OCI-LY7 (cell line): ENCODE measurements around the gene SCAMP2. TPM values are rescaled to one million over a fixed set of nuclear protein-coding genes. Genes with fewer than 3 reads are reported as not detected.

Experiments used
- BruUV-seq: library from RNA; stranded (reverse); fragments of 400-500 nt; replicated peaks from 2 replicates; lab custom pipeline; 2021; lab: Mats Ljungman, UMichigan
- CTCF ChIA-PET: fragments of 300-600 bp; sonication (Branson Sonifier 250); formaldehyde crosslinking; loops from one replicate; lab custom pipeline; 2022; ENCODE audit warnings: antibody characterized with exemption; ENCODE audit not compliant: unreplicated experiment; lab: Charles Lee
- POLR2A ChIA-PET: fragments of 300-600 bp; sonication (Branson Sonifier 250); formaldehyde crosslinking; loops from one replicate; lab custom pipeline; 2022; ENCODE audit warnings: antibody characterized with exemption; lab: Charles Lee
- DNase-seq: peaks from one replicate; pipeline ENCODE4 v3.0.0-alpha.2; 2015; ENCODE audit warnings: low spot score
- H2AFZ ChIP-seq: fragments of 200-600 bp; sonication (generic), shearing (Covaris generic); 2 replicates; pipeline ENCODE4 v1.6.1; 2014; ENCODE audit warnings: mild to moderate bottlenecking, antibody characterized with exemption, low read length, moderate library complexity
- H3K27ac ChIP-seq: fragments of 200-600 bp; sonication (generic); 2 replicates; pipeline ENCODE4 v1.5.1; 2014; ENCODE audit warnings: mixed run types, low read depth, mild to moderate bottlenecking, moderate library complexity, low read length, inconsistent platforms; ENCODE audit not compliant: poor library complexity, severe bottlenecking
- H3K36me3 ChIP-seq: fragments of 200-600 bp; sonication (generic); 2 replicates; pipeline ENCODE4 v1.6.1; 2014; ENCODE audit warnings: mild to moderate bottlenecking, antibody characterized with exemption, low read length, moderate library complexity, mixed read lengths; ENCODE audit not compliant: insufficient read depth
- H3K4me1 ChIP-seq: fragments of 200-600 bp; sonication (generic); 2 replicates; pipeline ENCODE4 v1.5.1; 2014; ENCODE audit warnings: mild to moderate bottlenecking, low read length; ENCODE audit not compliant: insufficient read depth, poor library complexity, severe bottlenecking
- H3K4me2 ChIP-seq: fragments of 200-600 bp; sonication (generic); 2 replicates; pipeline ENCODE4 v1.6.1; 2014; ENCODE audit warnings: mild to moderate bottlenecking, low read length
- H3K4me3 ChIP-seq: fragments of 200-600 bp; sonication (generic); 2 replicates; pipeline ENCODE4 v1.5.1; 2014; ENCODE audit warnings: mild to moderate bottlenecking, low read depth, low read length; ENCODE audit not compliant: poor library complexity, severe bottlenecking
- H3K79me2 ChIP-seq: fragments of 200-600 bp; sonication (generic); 2 replicates; pipeline ENCODE4 v1.6.1; 2016; ENCODE audit warnings: low read depth, mild to moderate bottlenecking, low read length, moderate library complexity, mixed read lengths; ENCODE audit not compliant: insufficient read depth
- H3K9me2 ChIP-seq: fragments of 200-600 bp; sonication (generic); 2 replicates; pipeline ENCODE4 v1.6.1; 2016; ENCODE audit warnings: mild to moderate bottlenecking, low read length, mixed read lengths; ENCODE audit not compliant: insufficient read depth
- H3K9me3 ChIP-seq: fragments of 200-600 bp; sonication (generic); 2 replicates; pipeline ENCODE4 v1.6.1; 2014; ENCODE audit warnings: mild to moderate bottlenecking, mixed run types, low read length, mixed read lengths
- H4K20me1 ChIP-seq: fragments of 200-600 bp; sonication (generic); 2 replicates; pipeline ENCODE4 v1.6.1; 2014; ENCODE audit warnings: mild to moderate bottlenecking, antibody characterized with exemption, low read length, moderate library complexity, mixed read lengths; ENCODE audit not compliant: insufficient read depth
- CTCF ChIP-seq: fragments of 200-600 bp; sonication (generic); conservative IDR thresholded peaks from 2 replicates; pipeline ENCODE4 v1.5.1; 2014; ENCODE audit warnings: mild to moderate bottlenecking, antibody characterized with exemption, low read length, moderate library complexity, mixed read lengths
- EZH2phosphoT487 ChIP-seq: fragments of 200-600 bp; sonication (generic); IDR thresholded peaks from 2 replicates; pipeline ENCODE4 v1.6.1; 2018; ENCODE audit warnings: low read depth, borderline replicate concordance, mild to moderate bottlenecking, mixed run types, antibody characterized with exemption, low read length, moderate library complexity, mixed read lengths
- intact Hi-C: fragments of 100-400 bp; cut with micrococcal nuclease; formaldehyde crosslinking; loops from one replicate; pipeline ENCODE4 v1.10.0; 2022; ENCODE audit not compliant: unreplicated experiment
- total RNA-seq, 2 experiments: library from RNA; depleted of rRNA in 1 of 2; stranded (reverse); fragments of >200 nt in 1 of 2; shearing (Covaris generic) in 1 of 2; gene quantifications; 2 replicates each; pipeline ENCODE4 v1.2.3, GENCODE V29; 2014 to 2022

The SCAMP2 gene
- total RNA-seq, 2 experiments from 2014 or later = 24.6 to 55.2 TPM

- DNase-seq = peak; percentile 60
- no peak overlapping the region for H3K4me3 ChIP-seq
- H3K4me1 ChIP-seq = peaks cover 25% of the 10 kb centered on the region
- BruUV-seq = no TSS peak
- CTCF ChIA-PET = interaction anchor here (0.7 to 1.9 kb wide), 2 partner anchors 62 to 63 kb away, joined by 4 to 6 read pairs; no protein-coding TSS in a partner anchor
- no peak overlapping the region for H2AFZ ChIP-seq
- intact Hi-C loops = no loop called here
- no peaks in the 10 kb centered on the region for H3K9me3 ChIP-seq
- POLR2A ChIA-PET = no interaction called here
- H3K79me2 ChIP-seq = no peaks in the 10 kb centered on the region
- H3K9me2 ChIP-seq = no peaks in the 10 kb centered on the region
- no peak overlapping the region for H3K4me2 ChIP-seq
- H3K36me3 ChIP-seq = peaks cover 7% of the 10 kb centered on the region; the same call in 1 of the 2 replicates
- no peak overlapping the region for H3K27ac ChIP-seq
- no peaks in the 10 kb centered on the region for H4K20me1 ChIP-seq
- peak; percentile 73 for TF ChIP-seq CTCF
- no peak for TF ChIP-seq EZH2phosphoT487
These were observed 33.4 kb downstream of the SCAMP2 start for GRCh38 chr15:74839526-74840395.

GRCh38 chr15:74838746-74839525 is 34.2 kb downstream of the SCAMP2 start:
- no peak overlapping the region for H2AFZ ChIP-seq
- CTCF ChIA-PET = interaction anchor here (0.7 kb wide), 1 partner anchor 64 kb away, joined by 4 read pairs; no protein-coding TSS in a partner anchor
- H3K36me3 ChIP-seq = peaks cover 3% of the 10 kb centered on the region; the same call in 1 of the 2 replicates
- no peaks in the 10 kb centered on the region for H3K79me2 ChIP-seq
- intact Hi-C loops = no loop called here
- no peak overlapping the region for H3K4me2 ChIP-seq
- no peak for TF ChIP-seq CTCF
- TF ChIP-seq EZH2phosphoT487 = no peak
- BruUV-seq = no TSS peak
- no peaks in the 10 kb centered on the region for H3K9me3 ChIP-seq
- no peak overlapping the region for H3K4me3 ChIP-seq
- H4K20me1 ChIP-seq = no peaks in the 10 kb centered on the region
- no peak overlapping the region for H3K27ac ChIP-seq
- DNase-seq = no peak
- POLR2A ChIA-PET = no interaction called here
- H3K9me2 ChIP-seq = no peaks in the 10 kb centered on the region
- H3K4me1 ChIP-seq = peaks cover 24% of the 10 kb centered on the region
